Omental fat pad (tissue), 4 donors: ENCODE data around the gene VARS1. TPM values are rescaled to one million over a fixed set of nuclear protein-coding genes. Genes with fewer than 3 reads are reported as not detected.
"Not testable (repeated sequence)": the region's sequence is repeated elsewhere in the genome, so short reads cannot be mapped to it uniquely, and the experiment has no call there.

Source experiments
- ATAC-seq: fragments of 150-250 bp; one replicate; pipeline ENCODE4 v1.9.1; 2016; ENCODE audit warnings: mild to moderate bottlenecking, moderate library complexity; ENCODE audit not compliant: low FRiP score
- DNase-seq: peaks from one replicate; pipeline ENCODE4 v3.0.0-alpha.2; 2019; ENCODE audit warnings: low spot score
- total RNA-seq, 4 donors: library from RNA; depleted of rRNA; stranded (reverse); fragments of >200 nt; gene quantifications; one replicate each; pipeline ENCODE4 v1.1.0, GENCODE V29; 2016
- TF ChIP-seq, protein P1 (sequence below), 3 donors: fragments of 450-650 bp; IDR thresholded peaks; one replicate each; pipeline ENCODE4 v1.5.1; 2016 to 2017; ENCODE audit warnings: antibody characterized with exemption in 3 of 3, mild to moderate bottlenecking in 3 of 3, moderate library complexity in 2 of 3

The VARS1 gene
- total RNA-seq, 4 donors from 2014 or later = 31.6 to 47.0 (median 34.6) TPM

DNA sequence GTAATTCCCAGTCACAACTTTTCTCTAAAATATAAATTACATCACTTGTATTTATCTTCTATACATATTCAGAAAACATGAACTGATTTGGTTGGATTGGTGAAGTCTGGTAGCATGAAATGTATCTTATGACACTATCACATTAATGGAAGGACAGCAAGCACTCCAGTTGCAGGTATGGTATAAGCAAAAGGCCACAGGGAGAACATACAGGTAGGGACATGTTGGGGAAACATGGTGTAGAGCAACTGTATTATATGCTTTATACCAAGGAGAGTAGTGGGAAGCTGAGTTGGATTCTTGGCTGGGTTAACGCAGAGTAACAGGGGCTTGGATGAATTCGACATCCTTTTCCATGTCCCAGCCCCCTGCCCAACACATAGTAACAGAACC, 1.4 kb upstream of the VARS1 start:
- ATAC-seq (no peak), DNase-seq (no peak)
- TF ChIP-seq, protein P1, sequence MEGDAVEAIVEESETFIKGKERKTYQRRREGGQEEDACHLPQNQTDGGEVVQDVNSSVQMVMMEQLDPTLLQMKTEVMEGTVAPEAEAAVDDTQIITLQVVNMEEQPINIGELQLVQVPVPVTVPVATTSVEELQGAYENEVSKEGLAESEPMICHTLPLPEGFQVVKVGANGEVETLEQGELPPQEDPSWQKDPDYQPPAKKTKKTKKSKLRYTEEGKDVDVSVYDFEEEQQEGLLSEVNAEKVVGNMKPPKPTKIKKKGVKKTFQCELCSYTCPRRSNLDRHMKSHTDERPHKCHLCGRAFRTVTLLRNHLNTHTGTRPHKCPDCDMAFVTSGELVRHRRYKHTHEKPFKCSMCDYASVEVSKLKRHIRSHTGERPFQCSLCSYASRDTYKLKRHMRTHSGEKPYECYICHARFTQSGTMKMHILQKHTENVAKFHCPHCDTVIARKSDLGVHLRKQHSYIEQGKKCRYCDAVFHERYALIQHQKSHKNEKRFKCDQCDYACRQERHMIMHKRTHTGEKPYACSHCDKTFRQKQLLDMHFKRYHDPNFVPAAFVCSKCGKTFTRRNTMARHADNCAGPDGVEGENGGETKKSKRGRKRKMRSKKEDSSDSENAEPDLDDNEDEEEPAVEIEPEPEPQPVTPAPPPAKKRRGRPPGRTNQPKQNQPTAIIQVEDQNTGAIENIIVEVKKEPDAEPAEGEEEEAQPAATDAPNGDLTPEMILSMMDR (IDR thresholded peaks at IDR 0.05) = no peak

DNA sequence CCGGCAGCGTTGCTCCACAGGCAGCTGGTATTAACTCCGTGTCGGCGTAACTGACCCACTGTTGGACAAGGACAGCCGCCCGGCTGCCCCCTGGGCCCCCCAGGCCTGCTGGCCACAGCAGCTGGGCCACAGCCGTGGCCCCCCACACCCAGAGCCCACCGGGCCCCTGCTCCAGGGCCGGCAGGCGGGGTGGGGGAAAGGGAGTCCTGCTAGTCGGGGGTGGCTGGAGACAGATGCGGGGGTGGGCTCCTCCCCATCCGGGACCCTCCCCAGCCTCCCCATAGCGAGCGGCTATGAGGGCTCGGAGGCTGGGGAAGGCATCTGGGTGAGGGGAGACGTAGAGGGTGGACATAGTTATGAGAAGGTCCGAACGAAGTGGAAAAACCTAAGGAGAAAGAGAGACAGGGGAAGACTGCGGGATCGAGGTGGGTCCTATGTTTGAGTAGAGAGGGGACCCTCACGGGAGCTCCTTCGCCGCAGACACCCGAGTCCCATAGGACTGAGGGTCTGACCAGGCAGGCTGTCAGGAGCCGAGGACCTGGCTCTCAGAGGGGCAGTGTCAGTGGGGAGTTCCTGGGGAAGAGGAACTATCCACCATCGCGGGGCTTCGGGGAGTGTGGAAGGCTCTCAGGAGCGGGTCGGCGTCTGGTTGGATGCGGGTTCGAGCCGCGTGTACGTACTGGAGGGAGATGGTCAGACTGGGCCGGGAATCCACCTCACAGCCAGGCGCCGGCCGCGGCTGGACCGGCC, 511 bp downstream of the VARS1 start:
- peak; percentile 17 for ATAC-seq

DNA sequence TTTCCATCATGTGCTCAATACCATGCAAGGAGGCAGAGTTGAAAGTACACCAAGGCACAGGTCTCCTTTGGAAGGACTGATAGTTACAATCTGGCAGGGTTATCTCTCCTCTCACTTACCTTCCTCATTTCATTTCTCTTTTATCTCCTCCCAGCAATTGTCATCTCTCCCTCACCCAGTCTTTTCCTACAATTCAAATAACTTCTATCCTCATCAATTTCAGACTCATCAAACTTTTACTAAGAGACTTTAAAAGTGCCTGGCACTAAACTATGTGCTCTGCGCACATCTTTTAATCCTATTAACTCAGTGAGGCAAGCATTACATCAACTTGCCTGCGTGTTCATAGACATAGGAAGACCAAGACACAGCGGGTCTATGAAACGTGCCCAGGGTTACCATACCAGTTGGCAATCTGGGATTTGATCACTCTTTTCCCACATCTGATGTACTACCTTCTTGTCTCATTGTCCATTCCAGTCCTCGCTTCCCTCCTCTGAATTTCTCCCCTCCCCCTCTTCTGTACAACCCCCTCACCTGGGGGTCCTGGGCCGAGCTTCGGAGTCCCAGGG, 1.2 kb downstream of the VARS1 start:
- ATAC-seq (no peak), DNase-seq (no peak)
- TF ChIP-seq, protein P1 (IDR thresholded peaks at IDR 0.05) = no peak

More for the DNA sequence above, 511 bp downstream of the VARS1 start:
- TF ChIP-seq, protein P1 (IDR thresholded peaks at IDR 0.05) = no peak
- no peak for DNase-seq

DNA sequence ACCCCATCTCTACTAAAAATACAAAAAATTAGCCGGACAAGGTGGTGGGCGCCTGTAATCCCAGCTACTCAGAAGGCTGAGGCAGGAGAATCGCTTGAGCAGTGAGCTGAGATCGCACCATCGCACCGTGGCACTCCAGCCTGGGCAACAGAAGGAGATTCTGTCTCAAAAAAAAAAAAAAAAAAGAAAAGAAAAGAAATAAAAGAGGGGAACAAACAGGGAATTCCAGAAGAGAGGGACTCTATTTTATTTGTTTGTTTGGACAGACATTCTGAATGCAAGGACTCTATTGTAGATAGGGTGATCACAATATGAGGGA, 1.7 kb downstream of the VARS1 start:
- not testable (repeated sequence) for ATAC-seq, DNase-seq

DNA sequence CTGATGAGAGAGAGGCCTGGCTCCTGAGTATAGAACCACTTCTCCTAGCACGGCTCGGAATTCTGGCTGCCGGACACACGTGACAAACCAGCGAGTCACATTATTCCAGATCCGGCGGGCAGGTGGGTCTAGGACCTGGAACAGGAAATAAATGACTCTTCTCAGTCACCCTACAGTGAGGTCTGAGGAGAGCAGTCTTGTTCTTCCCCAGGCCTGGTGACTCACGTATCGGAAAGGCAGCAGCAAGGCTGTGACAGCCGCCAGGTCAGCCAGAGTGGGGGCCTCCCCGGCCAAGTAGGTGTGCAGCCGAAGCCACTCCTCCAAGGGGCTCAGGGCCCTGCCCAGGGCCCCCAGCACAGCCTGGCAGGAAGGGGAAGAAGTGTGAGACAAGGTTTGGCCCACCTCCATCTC, 2.8 kb downstream of the VARS1 start:
- DNase-seq (no peak), ATAC-seq (no peak)
- TF ChIP-seq, protein P1 (IDR thresholded peaks at IDR 0.05) = no peak

DNA sequence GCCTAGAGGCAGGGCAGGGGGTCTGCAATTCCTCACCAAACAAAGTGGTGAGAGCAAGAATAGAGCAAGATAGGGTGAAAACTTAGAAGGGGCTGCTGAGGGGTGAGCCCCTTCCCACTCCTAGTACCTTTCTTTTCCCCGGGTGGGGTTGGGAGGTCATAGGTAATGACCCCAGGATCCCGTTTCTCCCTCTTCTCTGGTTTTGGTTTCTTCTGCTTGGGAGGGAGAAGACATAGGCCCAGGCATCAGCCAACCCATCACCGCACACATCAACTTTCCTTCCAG, 3.5 kb downstream of the VARS1 start:
- no peak for DNase-seq
- TF ChIP-seq, protein P1 (IDR thresholded peaks at IDR 0.05) = no peak
- no peak for ATAC-seq

DNA sequence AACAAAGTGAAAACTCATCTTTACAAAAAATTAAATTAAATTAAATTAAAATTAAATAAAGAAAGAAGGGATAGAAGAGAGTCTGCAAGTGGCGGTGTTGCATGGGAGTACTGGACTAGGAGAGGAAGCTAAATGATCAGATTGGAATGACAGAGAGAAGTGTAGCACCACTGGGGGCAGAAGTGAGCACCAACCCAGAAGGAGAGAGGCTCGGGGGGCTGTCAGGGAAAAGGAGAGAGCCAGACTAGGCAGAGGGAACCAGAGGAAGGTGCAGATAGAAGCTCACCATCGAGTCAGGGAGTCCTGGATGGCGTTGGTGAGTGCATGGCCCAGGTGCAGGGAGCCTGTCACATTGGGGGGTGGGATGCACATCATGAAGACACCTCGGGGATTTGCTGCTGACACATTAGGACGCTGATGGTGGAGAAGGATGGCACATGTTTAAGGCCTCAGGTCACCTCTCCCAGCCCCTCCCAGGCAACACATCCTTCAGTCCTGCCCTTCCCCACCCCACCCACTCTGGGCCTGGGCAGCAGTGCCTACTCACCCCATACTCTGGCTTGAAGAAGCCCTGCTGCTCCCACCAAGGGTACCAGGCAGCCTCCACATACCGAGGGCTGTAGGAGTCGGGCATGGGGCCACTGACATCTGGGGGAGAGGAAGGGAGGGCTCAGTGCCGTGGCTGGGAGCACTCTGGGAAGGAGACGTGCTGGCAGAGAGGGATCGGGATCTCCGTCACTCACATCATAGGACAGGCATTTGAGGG, 4.0 kb downstream of the VARS1 start:
- DNase-seq = peak; percentile 51
- TF ChIP-seq, protein P1 (IDR thresholded peaks at IDR 0.05) = no peak
- ATAC-seq = no peak
